ENCODE measurements around the gene CARD14.
"Not testable (repeated sequence)": the region's sequence is repeated elsewhere in the genome, so short reads cannot be mapped to it uniquely, and the experiment has no call there.

The CARD14 gene

GRCh38 chr17:80229011-80229410 lies 59.2 kb downstream of the CARD14 start:
- FAIRE-seq, result no peak

DNA sequence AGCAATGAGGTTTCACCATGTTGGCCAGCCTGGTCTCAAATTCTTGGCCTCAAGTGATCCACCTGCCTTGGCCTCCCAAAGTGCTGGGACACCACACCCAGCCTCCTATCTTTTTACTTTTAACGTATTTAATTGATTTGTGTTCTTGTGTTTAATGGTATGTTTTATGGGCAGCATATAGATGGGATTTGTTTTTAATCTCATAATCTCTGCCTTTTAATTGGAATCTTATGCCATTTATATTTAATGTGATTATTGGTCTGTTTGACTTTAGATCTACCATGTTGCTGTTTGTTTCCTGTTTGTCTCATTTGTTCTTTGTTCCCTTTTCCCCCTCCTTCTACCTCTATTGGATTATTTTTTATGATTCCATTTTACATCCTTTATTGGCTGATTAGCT lies 62.6 kb downstream of the CARD14 start:
- FAIRE-seq, result no peak

DNA sequence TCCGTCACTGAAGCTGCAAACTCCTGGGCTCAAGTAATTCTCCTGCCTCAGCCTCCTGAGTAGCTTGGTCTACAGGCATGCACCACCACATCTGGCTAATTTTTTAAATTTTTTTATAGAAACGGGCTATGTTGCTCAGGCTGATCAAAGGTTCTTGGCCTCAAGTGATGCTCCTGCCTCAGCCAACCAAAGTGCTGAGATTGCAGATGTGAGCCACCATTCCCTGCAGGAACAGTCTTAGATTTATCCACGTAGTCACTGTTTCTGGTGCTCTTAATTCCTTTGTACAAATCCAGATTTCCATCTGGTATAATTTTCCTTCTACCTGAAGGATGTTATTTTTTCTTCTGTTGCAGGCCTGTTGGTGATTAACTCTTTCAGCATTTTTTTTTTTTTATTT lies 63.4 kb downstream of the CARD14 start:
- FAIRE-seq, result no peak

GRCh38 chr17:80236911-80237310 lies 67.1 kb downstream of the CARD14 start:
- no peak for FAIRE-seq

GRCh38 chr17:80237386-80237785 lies 67.6 kb downstream of the CARD14 start:
- FAIRE-seq, result no peak

DNA sequence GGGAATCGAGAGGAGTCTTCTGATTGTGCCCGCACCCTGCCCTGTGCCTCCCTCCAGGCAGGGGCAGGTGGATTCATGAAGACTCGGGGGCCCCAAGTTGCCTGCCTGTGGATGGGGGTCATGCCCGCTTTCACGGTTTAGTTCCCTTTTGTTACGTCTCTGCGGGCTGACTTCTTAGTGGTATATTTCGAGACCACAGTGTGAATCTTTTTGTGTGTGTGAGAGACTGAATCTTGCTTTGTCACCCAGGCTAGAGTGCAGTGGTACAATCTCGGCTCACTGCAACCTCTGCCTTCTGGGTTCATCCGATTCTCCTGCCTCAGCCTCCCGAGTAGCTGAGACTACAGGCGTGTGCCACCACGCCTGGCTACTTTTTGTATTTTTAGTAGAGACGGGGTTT lies 72.7 kb downstream of the CARD14 start:
- no peak for FAIRE-seq

DNA sequence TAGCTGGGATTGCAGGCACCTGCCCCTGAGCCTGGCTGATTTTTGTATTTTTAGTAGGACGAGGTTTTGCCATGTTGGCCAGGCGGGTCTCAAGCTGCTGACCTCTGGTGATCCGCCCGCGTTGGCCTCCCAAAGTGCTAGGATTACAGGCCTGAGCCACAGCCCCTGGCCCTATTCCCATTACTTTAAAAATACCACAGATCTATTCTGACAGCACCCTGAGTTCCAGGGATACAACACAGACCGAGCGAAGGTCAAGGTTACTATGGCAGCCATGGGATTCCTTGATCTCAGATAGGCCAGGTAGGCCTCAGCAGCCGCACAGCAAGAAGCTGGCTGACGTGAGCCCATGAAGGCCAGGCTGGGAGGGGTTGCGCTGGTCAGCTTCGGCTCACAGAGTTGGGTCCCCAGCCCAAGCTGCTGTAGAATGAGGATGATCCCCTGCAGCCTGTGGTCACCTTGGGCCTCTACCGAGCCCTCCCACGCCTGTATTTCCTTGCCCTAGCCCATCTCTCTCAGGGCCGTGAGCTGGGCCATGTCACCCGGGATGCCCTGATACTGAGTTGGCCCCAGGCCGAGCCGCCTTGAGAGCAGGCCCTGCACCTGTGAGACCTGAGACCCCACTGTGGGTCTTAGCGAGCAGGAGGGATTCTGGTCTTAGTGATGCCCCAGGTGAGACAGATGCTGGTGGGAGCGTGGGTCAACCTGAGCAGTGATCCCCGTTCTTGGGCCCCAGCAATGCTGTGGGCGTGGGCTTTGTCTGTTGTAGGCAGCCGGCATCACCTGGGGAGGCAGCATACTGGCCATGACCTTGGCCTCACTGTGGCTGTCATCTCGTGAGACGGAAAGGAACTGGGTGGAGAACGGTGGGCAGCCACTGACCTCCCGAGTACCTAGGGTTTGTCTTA lies 74.0 kb downstream of the CARD14 start:
- no peak for FAIRE-seq

GRCh38 chr17:80244448-80244847 lies 74.6 kb downstream of the CARD14 start:
- FAIRE-seq, result not testable (repeated sequence)

DNA sequence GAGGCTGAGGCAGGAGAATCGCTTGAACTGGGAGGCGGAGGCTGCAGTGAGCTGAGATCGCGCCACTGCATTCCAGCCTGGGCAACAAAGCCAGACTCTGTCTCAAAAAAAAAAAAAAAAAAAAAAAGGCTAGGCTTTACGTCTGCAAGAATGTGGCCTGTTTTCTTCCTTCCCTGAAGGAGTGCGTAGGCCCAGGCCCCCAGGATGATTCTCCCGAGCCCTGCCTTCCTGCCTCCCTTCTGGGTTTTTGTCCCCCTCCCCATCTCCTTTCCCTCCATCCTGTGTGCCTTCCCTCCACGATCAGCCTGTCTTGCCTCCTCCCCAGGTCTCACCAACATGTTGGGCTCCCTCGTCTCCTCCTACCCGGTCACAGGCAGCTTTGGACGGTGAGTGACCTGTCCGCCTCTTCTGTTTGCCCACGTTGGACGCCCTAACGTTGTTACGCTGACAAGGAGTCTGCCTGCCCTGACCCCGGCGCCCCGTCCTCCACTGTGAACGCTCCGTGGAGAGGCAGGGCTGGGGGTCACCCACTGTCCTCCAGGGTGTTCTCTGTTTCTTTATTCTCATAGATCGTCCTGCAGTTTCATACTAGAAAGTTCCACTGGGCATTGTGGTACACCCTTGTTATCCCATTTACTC lies 75.2 kb downstream of the CARD14 start:
- FAIRE-seq, result no peak

GRCh38 chr17:80245566-80246265 lies 75.9 kb downstream of the CARD14 start:
- FAIRE-seq, result no peak

DNA sequence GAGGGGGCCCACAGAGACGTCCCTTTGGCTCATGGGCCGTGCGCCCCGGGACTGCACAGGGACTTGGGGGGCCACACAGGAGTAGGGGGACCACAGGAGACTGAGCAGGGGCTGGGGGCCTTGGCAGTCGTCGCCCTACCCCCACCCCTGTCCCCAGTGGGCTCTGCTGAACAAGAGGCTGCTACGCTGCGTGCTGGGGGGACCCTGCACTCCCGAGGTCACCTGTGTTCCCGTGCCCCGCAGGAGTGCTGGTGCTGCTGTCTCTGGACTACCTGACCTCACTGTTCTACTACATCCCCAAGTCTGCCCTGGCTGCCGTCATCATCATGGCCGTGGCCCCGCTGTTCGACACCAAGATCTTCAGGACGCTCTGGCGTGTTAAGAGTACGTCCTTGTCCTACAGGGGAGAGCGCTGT lies 76.4 kb downstream of the CARD14 start:
- no peak for FAIRE-seq

DNA sequence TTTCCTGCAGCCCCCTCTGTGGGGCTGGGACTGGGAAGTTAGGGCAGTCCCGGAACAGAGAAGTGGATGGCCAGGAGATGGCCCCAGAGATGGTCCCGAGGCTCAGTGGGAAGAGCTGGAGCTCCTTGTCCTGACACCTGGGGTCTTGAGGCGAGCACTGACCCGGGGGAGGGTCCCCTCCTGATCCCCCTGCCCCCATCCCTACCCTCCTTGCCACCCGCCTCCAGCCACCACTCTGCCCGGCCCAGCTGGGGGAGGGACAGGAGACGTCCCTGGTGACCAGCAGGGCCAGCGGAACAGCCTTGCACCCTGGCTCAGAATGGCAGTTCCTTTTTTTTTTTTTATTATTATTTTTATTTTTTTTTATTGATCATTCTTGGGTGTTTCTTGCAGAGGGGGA lies 76.9 kb downstream of the CARD14 start:
- FAIRE-seq, result no peak

- FAIRE-seq, result no peak
These were observed 77.7 kb downstream of the CARD14 start for GRCh38 chr17:80247561-80247960.

DNA sequence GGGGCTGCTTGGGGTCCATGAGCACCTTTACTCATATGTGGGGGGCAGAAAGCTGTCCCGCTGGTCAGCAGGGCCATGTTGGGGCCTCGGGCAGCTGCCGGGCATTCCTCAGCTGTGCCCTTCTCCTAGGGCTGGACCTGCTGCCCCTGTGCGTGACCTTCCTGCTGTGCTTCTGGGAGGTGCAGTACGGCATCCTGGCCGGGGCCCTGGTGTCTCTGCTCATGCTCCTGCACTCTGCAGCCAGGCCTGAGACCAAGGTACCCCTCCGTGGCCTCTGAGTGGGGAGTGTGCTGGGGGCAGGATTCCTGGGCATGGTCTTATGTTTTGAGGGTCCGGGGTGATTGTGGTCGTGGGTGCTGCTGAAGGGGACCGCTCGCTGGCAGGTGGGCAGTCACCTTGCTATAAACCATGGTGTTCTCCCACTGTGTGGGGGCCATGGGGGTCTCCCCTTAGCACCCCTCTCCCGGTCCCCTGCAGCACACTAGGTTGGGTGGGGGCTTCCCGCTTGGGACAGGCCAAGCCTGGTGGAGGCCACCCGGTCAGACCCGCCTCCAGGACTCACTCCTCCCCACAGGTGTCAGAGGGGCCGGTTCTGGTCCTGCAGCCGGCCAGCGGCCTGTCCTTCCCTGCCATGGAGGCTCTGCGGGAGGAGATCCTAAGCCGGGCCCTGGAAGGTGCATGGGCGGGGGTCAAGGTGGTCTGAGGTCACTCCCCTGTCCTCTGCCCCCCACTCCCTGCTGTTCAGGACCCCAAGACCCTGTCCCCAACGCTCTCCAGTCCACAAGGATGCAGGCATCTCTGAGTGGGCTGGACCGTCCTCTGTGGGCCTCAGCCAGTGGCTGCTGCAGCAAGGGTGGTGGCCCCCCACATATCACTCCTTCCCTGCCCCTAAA lies 78.4 kb downstream of the CARD14 start:
- FAIRE-seq, result no peak

DNA sequence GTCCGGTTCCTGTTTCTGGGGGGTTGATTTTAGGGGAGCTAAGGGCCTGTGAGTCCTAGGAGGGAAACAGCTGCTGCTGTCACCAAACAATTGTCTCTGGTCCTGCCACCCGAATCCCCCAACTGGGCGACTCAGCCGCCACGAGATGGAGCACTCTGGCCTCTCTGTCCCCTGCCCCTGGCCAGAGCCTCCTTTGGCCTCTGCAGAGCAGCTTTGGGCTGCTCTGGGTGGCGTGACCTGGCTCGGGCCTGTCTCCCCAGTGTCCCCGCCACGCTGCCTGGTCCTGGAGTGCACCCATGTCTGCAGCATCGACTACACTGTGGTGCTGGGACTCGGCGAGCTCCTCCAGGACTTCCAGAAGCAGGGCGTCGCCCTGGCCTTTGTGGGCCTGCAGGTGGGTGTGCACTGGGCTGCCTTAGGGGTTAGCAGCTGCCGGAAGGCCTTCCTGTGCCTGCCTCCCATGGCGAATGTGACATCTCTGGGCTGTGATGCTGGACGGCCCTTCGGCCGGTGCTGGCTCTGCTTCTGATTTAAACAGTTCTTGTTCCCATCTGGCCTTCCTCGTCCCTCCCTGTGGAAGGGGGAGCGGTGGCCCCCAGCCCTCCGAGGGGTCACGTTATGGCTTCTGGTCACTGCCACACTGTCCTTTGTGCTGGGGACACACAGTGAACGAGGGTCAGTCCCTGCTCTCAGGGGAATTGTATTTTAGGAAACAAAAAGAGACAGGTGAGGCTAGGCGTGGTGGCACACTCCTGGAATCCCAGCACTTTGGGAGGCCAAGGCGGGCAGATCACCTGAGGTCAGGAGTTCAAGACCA lies 79.3 kb downstream of the CARD14 start:
- no peak for FAIRE-seq

GRCh38 chr17:80251966-80252365 lies 82.1 kb downstream of the CARD14 start:
- no peak for FAIRE-seq

DNA sequence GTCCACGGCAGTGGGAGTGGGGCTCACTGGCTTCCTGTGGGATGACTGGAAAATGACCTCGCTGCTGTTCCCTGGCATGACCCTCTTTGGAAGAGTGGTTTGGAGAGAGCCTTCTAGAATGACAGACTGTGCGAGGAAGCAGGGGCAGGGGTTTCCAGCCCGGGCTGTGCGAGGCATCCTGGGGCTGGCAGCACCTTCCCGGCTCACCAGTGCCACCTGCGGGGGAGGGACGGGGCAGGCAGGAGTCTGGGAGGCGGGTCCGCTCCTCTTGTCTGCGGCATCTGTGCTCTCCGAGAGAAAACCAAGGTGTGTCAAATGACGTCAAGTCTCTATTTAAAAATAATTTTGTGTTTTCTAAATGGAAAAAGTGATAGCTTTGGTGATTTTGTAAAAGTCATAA lies 83.0 kb downstream of the CARD14 start:
- FAIRE-seq, result no peak

DNA sequence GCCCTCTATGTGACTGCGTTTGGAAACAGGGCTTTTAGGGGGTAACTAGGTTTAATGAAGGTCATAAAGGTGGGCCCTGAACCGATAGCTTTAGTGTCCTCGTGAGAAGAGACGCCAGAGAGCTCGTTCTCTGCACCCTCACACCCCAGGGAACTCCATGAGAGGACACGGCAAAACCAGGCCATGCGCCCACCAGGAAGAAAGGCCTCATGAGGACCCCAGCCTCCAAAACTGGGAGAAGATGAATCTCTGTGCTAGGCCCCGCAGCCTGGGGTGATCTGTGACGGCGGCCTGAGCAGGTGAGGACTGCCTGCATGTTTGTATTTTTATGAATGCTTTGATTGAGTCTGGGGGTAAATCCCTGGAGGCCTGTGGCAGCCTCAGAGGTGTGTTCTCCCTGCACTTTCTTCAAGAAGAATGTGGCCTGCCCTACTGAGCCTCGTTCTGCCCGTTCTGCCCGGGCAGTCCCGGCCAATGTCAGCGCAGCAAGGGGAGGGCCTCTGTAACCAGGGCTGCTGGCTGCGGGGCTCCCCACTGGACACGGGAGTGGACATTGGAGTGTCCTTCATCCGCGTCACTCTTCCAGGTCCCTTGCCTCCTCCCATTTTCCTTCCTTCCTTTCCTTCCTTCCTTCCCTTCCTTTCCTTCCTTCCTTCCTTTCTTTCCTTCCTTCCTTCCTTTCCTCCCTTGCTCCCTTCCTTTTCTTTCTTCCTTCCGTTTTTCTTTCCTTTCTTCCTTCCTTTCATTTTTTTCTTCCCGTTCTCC lies 84.0 kb downstream of the CARD14 start:
- FAIRE-seq, result no peak

DNA sequence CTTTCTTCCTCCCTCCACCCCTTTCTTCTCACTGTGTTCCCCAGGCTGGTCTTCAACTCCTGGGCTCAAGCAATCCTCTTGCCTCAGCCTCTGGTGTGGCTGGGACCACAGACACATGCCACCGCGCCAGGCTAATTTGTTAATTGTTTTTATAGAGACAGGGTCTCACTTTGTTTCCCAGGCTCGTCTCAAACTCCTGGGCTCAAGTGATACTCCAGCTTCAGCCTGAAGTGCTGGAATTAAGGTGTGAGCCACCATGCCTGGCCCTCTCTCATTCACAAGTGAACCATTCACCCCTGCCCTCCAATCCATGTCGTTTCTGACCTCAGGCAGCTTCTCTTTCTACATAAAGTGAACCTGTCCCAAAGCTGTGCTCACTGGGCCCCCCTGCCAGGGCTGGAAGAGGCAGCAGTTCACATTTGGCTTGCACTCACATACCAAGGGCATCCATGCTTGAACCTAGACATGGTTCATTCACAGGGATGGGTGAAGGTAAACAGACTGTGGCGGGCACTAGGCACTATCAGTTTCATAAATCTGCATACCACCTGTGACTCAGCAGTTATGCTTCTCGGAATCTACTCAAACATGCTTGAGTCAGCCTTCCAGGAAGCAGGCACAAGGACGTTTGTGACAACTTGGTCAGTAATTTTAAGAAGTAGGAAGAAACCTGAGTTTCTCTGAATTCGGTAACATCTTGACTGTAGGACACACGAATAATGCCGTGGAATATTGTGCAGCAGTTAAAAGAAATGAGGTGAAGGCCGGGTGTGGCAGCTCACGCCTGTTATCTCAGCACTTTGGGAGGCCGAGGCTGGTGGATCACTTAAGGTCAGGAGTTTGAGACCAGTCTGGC lies 84.8 kb downstream of the CARD14 start:
- FAIRE-seq, result no peak

DNA sequence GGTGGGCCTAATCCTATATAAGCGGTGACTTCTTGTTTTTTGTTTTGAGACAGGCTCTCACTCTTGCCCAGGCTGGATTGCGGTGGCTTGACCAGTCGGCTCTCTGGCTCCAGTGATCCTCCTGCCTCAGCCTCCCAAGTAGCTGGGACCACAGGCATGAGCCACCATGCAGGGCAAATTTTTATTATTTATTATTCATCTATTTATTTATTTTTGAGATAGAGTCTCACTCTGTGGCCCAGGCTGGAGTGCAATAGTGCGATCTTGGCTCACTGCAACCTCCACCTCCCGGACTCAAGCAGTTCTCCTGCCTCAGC lies 86.2 kb downstream of the CARD14 start:
- FAIRE-seq, result no peak

Measured in TTC549 (cell line).